A673 (cell line): ENCODE results near the gene RNF220. TPM values are rescaled to one million over a fixed set of nuclear protein-coding genes. Genes with fewer than 3 reads are reported as not detected.

ENCODE experiments used
- BruUV-seq: library from RNA; stranded (reverse); fragments of 400-500 nt; replicated peaks from 2 replicates; lab custom pipeline; 2021; lab: Mats Ljungman, UMichigan
- CTCF ChIA-PET: fragments of 300-600 bp; sonication (Branson Sonifier 250); formaldehyde crosslinking; loops from one replicate; lab custom pipeline; 2022; ENCODE audit warnings: antibody characterized with exemption; lab: Charles Lee
- POLR2A ChIA-PET: fragments of 300-600 bp; sonication (Branson Sonifier 250); formaldehyde crosslinking; loops from one replicate; lab custom pipeline; 2022; ENCODE audit warnings: antibody characterized with exemption; ENCODE audit not compliant: low non-redundant PET; lab: Charles Lee
- DNase-seq: peaks from one replicate; pipeline ENCODE4 v3.0.0-alpha.2; 2015; ENCODE audit warnings: low spot score
- H3K27ac ChIP-seq: fragments of 200-600 bp; sonication (generic); 2 replicates; pipeline ENCODE4 v1.5.1; 2016; ENCODE audit warnings: mixed run types, low read depth, mild to moderate bottlenecking, mixed read lengths, antibody characterized with exemption, low read length; ENCODE audit not compliant: poor library complexity, severe bottlenecking
- H3K27me3 ChIP-seq: fragments of 200-600 bp; sonication (generic); replicated peaks from 2 replicates; pipeline ENCODE4 v1.6.1; 2017; ENCODE audit warnings: mixed run types, low read depth, mild to moderate bottlenecking, mixed read lengths, antibody characterized with exemption, low read length; ENCODE audit not compliant: insufficient read depth, poor library complexity
- H3K36me3 ChIP-seq: fragments of 200-600 bp; sonication (generic); 2 replicates; pipeline ENCODE4 v1.6.1; 2016; ENCODE audit warnings: mixed run types, mild to moderate bottlenecking, mixed read lengths, antibody characterized with exemption, low read length; ENCODE audit not compliant: insufficient read depth, poor library complexity, severe bottlenecking
- H3K4me1 ChIP-seq: fragments of 200-600 bp; sonication (generic); 2 replicates; pipeline ENCODE4 v1.6.1; 2017; ENCODE audit warnings: mixed run types, mild to moderate bottlenecking, mixed read lengths, antibody characterized with exemption, low read length; ENCODE audit not compliant: insufficient read depth, poor library complexity, severe bottlenecking
- H3K4me3 ChIP-seq: fragments of 200-600 bp; sonication (generic); 2 replicates; pipeline ENCODE4 v1.5.1; 2016; ENCODE audit warnings: low read depth, mixed run types, mild to moderate bottlenecking, mixed read lengths, low read length; ENCODE audit not compliant: poor library complexity, severe bottlenecking
- H3K9me3 ChIP-seq: fragments of 200-600 bp; sonication (generic); 2 replicates; pipeline ENCODE4 v1.6.1; 2016; ENCODE audit warnings: mixed run types, low read depth, mild to moderate bottlenecking, mixed read lengths, antibody characterized with exemption, low read length; ENCODE audit not compliant: poor library complexity, severe bottlenecking
- EZH2 ChIP-seq: fragments of 200-600 bp; sonication (generic); IDR thresholded peaks from 2 replicates; pipeline ENCODE4 v1.6.1; 2017; ENCODE audit warnings: borderline replicate concordance, low read depth, mild to moderate bottlenecking, mixed read lengths, antibody characterized with exemption, low read length; ENCODE audit not compliant: poor library complexity, severe bottlenecking
- intact Hi-C: fragments of 100-400 bp; cut with micrococcal nuclease; formaldehyde crosslinking; loops from one replicate; pipeline ENCODE4 v1.10.0; 2022; ENCODE audit not compliant: unreplicated experiment
- microRNA-seq: library from miRNA; unstranded; fragments of <30 nt; microRNA quantifications from one replicate; pipeline ENCODE4 v1.2.0, GENCODE V29; 2021
- total RNA-seq: library from RNA; stranded (reverse); gene quantifications from 2 replicates; pipeline ENCODE4 v1.2.3, GENCODE V29; 2021
- TF ChIP-seq, protein P1 (sequence below): fragments of 300-800, 200-600 bp; sonication (generic); conservative IDR thresholded peaks from 2 replicates; pipeline ENCODE4 v1.5.1; 2017; ENCODE audit warnings: low read depth, mild to moderate bottlenecking, antibody characterized with exemption, low read length, moderate library complexity, mixed read lengths

Gene RNF220
- total RNA-seq, 1 experiment from 2014 or later = 80.6 TPM

DNA sequence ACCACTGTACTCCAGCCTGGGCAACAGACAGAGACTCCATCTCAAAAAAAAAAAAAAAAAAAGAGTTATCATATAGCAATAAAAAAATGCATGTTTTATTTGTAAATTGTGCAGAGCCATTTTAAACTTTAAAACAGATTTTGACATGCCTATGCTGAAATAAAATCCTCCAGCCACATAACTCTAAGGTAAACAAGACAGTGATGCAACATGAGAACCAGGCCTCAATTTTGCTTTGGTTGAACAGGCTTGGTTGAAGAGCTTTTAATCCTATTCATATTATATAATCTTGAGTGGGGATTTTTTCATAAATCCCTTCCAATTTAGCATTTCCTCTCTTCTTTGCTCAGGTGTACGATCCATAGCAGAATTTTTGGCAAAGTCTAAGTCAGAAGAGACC is 295.5 kb downstream of the RNF220 start:
- Histone ChIP-seq H3K36me3 (no peaks in the 10 kb centered on the region), H3K27me3 (no peaks in the 10 kb centered on the region), H3K9me3 (no peaks in the 10 kb centered on the region), H3K27ac (no peak overlapping the region), H3K4me1 (no peaks in the 10 kb centered on the region), H3K4me3 (no peak overlapping the region)
- CTCF ChIA-PET = interaction anchor here (0.6 kb wide), 1 partner anchor 14 kb away, joined by 4 read pairs; no protein-coding TSS in a partner anchor
- BruUV-seq = no TSS peak
- no peak for TF ChIP-seq EZH2
- TF ChIP-seq, protein P1, sequence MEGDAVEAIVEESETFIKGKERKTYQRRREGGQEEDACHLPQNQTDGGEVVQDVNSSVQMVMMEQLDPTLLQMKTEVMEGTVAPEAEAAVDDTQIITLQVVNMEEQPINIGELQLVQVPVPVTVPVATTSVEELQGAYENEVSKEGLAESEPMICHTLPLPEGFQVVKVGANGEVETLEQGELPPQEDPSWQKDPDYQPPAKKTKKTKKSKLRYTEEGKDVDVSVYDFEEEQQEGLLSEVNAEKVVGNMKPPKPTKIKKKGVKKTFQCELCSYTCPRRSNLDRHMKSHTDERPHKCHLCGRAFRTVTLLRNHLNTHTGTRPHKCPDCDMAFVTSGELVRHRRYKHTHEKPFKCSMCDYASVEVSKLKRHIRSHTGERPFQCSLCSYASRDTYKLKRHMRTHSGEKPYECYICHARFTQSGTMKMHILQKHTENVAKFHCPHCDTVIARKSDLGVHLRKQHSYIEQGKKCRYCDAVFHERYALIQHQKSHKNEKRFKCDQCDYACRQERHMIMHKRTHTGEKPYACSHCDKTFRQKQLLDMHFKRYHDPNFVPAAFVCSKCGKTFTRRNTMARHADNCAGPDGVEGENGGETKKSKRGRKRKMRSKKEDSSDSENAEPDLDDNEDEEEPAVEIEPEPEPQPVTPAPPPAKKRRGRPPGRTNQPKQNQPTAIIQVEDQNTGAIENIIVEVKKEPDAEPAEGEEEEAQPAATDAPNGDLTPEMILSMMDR = no peak
- DNase-seq = no peak
- intact Hi-C loops = no loop called here
- POLR2A ChIA-PET = no interaction called here

DNA sequence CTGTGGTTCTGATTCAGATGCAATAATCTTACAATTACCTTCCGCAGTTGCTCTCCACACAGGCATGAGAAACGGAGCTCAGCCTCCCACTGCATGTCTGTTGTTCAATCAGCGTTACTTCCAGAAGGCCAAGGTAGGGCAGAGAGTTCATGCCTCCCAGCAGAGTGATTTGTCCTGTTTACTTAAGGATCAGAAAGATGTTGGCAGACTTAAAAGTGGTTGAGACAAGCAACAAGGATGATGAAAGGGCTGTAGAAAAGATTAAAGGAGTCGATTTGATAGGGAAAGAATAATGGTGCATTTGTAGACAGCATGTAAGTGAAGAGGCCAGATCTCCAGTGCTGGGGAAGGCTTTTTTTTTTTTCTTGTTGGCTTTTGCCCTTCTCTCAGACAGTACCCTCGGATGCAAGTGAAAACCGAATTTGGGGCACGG is 296.1 kb downstream of the RNF220 start:
- no TSS peak for BruUV-seq
- Histone ChIP-seq H3K4me1 (no peaks in the 10 kb centered on the region), H3K9me3 (no peaks in the 10 kb centered on the region), H3K4me3 (no peak overlapping the region), H3K27ac (no peak overlapping the region), H3K36me3 (no peaks in the 10 kb centered on the region), H3K27me3 (no peaks in the 10 kb centered on the region)
- intact Hi-C loops = no loop called here
- no peak for DNase-seq
- POLR2A ChIA-PET = no interaction called here
- no peak for TF ChIP-seq EZH2
- TF ChIP-seq, protein P1 = no peak
- CTCF ChIA-PET = interaction anchor here (0.6 kb wide), 1 partner anchor 14 kb away, joined by 4 read pairs; no protein-coding TSS in a partner anchor

Small RNA genes within 50 kb of the gene (microRNA-seq; reads per million reads assigned to microRNA genes)
- gene MIR5584 = 1.3 reads per million

Other genes with a start within 250 kb of the RNF220 start
- 37.3 and 41.0 TPM in 2 replicates for gene DMAP1, start 191.8 kb upstream of the RNF220 start, total RNA-seq
- gene ERI3, start 50.0 kb upstream of the RNF220 start, total RNA-seq = 95.4 and 97.9 TPM in 2 replicates